ENCODE results near the gene CRYL1.

Gene CRYL1

DNA sequence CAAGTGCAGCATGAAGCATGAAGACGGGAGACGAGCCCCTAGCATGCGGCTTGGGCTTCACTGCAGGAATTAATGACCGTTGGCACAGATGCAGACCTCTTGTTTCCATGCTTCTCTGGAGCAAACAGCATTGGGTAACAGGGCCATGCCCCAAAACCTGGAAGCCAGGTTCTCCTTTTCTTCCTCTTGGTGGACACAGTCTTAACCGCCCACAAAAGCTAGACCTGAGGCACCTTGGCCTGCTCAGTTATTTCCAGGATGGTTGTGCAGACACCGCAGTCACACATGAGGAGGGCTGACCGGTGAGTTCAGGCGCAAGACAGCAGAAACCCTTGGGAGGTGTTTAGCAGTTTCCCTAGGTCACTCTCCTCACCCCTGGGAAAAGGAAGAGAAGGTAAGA lies 159.6 kb downstream of the CRYL1 start:
- Histone ChIP-seq H3K79me2 (ENCODE audit: control insufficient read depth, low read length) (no peaks in the 10 kb centered on the region), H3K4me2 (ENCODE audit: low read length) (no peak overlapping the region), H3K4me1 (ENCODE audit: control insufficient read depth, low read length) (no peaks in the 10 kb centered on the region), H3K27me3 (ENCODE audit: control insufficient read depth, low read length) (peaks cover 2% of the 10 kb centered on the region; the same call in 1 of the 2 replicates), H3K36me3 (ENCODE audit: control insufficient read depth, low read length) (no peaks in the 10 kb centered on the region), H3K9me3 (ENCODE audit: control insufficient read depth, insufficient read depth, low read length) (no peaks in the 10 kb centered on the region), H3F3A (ENCODE audit: control insufficient read depth, insufficient read depth) (no peaks in the 10 kb centered on the region), H3K4me3 (ENCODE audit: low read length) (no peak overlapping the region), H3K27ac (ENCODE audit: low read depth, low read length) (no peak overlapping the region), H4K20me1 (ENCODE audit: control insufficient read depth, insufficient read depth, low read depth, low read length) (no peaks in the 10 kb centered on the region), H3K9me2 (replicated peaks; ENCODE audit: control insufficient read depth, low read length) (no peaks in the 10 kb centered on the region)
- TF ChIP-seq, protein P1, sequence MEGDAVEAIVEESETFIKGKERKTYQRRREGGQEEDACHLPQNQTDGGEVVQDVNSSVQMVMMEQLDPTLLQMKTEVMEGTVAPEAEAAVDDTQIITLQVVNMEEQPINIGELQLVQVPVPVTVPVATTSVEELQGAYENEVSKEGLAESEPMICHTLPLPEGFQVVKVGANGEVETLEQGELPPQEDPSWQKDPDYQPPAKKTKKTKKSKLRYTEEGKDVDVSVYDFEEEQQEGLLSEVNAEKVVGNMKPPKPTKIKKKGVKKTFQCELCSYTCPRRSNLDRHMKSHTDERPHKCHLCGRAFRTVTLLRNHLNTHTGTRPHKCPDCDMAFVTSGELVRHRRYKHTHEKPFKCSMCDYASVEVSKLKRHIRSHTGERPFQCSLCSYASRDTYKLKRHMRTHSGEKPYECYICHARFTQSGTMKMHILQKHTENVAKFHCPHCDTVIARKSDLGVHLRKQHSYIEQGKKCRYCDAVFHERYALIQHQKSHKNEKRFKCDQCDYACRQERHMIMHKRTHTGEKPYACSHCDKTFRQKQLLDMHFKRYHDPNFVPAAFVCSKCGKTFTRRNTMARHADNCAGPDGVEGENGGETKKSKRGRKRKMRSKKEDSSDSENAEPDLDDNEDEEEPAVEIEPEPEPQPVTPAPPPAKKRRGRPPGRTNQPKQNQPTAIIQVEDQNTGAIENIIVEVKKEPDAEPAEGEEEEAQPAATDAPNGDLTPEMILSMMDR (IDR thresholded peaks at IDR 0.05; ENCODE audit: low read depth, low read length, poor library complexity, severe bottlenecking) = no peak
- no peak for TF ChIP-seq EZH2phosphoT487 (IDR thresholded peaks at IDR 0.05; ENCODE audit: borderline replicate concordance, low read length)

- H3K4me2 ChIP-seq (ENCODE audit: low read length) = no peak overlapping the region
- H3K27me3 ChIP-seq (ENCODE audit: control insufficient read depth, low read length) = no peaks in the 10 kb centered on the region
- H3K4me3 ChIP-seq (ENCODE audit: low read length) = no peak overlapping the region
- H3K9me3 ChIP-seq (ENCODE audit: control insufficient read depth, insufficient read depth, low read length) = no peaks in the 10 kb centered on the region
- H3F3A ChIP-seq (ENCODE audit: control insufficient read depth, insufficient read depth) = no peaks in the 10 kb centered on the region
- TF ChIP-seq, protein P1 (IDR thresholded peaks at IDR 0.05; ENCODE audit: low read depth, low read length, poor library complexity, severe bottlenecking) = no peak
- TF ChIP-seq EZH2phosphoT487 (IDR thresholded peaks at IDR 0.05; ENCODE audit: borderline replicate concordance, low read length) = no peak
- no peaks in the 10 kb centered on the region for H3K9me2 ChIP-seq (replicated peaks; ENCODE audit: control insufficient read depth, low read length)
- no peaks in the 10 kb centered on the region for H4K20me1 ChIP-seq (ENCODE audit: control insufficient read depth, insufficient read depth, low read depth, low read length)
- no peak overlapping the region for H3K27ac ChIP-seq (ENCODE audit: low read depth, low read length)
- no peaks in the 10 kb centered on the region for H3K36me3 ChIP-seq (ENCODE audit: control insufficient read depth, low read length)
- H3K4me1 ChIP-seq (ENCODE audit: control insufficient read depth, low read length) = peaks cover 4% of the 10 kb centered on the region; the same call in 1 of the 2 replicates
- no peaks in the 10 kb centered on the region for H3K79me2 ChIP-seq (ENCODE audit: control insufficient read depth, low read length)
These were observed 162.1 kb downstream of the CRYL1 start for GRCh38 chr13:20363603-20364002.

GRCh38 chr13:20363172-20363571 lies 162.5 kb downstream of the CRYL1 start:
- H3K9me3 ChIP-seq (ENCODE audit: control insufficient read depth, insufficient read depth, low read length) = no peaks in the 10 kb centered on the region
- H3K27ac ChIP-seq (ENCODE audit: low read depth, low read length) = no peak overlapping the region
- H3K79me2 ChIP-seq (ENCODE audit: control insufficient read depth, low read length) = no peaks in the 10 kb centered on the region
- peaks cover 4% of the 10 kb centered on the region; the same call in 1 of the 2 replicates for H3K4me1 ChIP-seq (ENCODE audit: control insufficient read depth, low read length)
- H3K4me3 ChIP-seq (ENCODE audit: low read length) = no peak overlapping the region
- H3F3A ChIP-seq (ENCODE audit: control insufficient read depth, insufficient read depth) = no peaks in the 10 kb centered on the region
- H3K36me3 ChIP-seq (ENCODE audit: control insufficient read depth, low read length) = no peaks in the 10 kb centered on the region
- no peaks in the 10 kb centered on the region for H3K9me2 ChIP-seq (replicated peaks; ENCODE audit: control insufficient read depth, low read length)
- H4K20me1 ChIP-seq (ENCODE audit: control insufficient read depth, insufficient read depth, low read depth, low read length) = no peaks in the 10 kb centered on the region
- TF ChIP-seq, protein P1 (IDR thresholded peaks at IDR 0.05; ENCODE audit: low read depth, low read length, poor library complexity, severe bottlenecking) = no peak
- TF ChIP-seq EZH2phosphoT487 (IDR thresholded peaks at IDR 0.05; ENCODE audit: borderline replicate concordance, low read length) = no peak
- H3K4me2 ChIP-seq (ENCODE audit: low read length) = no peak overlapping the region
- no peaks in the 10 kb centered on the region for H3K27me3 ChIP-seq (ENCODE audit: control insufficient read depth, low read length)
